Frontal cortex (tissue), 4 donors: ENCODE measurements around the gene CPHXL2. TPM values are rescaled to one million over a fixed set of nuclear protein-coding genes. Genes with fewer than 3 reads are reported as not detected.

Experiments used
- DNase-seq, 2 donors: peaks; one replicate each; pipeline ENCODE4 v3.0.0; 2012; ENCODE audit warnings: low spot score in 2 of 2
- FAIRE-seq: peaks from 2 replicates; lab custom pipeline; 2012; peaks lifted over from hg19 to GRCh38; lab: Jason Lieb, UNC
- total RNA-seq: library from RNA; depleted of rRNA; stranded (reverse); fragments of >200 nt; gene quantifications from one replicate; pipeline ENCODE4 v1.2.3, GENCODE V29; 2014
- donor health status: control.
- donor health status: control.
- donor health status: control.

CPHXL2 gene
- total RNA-seq = not detected

DNA sequence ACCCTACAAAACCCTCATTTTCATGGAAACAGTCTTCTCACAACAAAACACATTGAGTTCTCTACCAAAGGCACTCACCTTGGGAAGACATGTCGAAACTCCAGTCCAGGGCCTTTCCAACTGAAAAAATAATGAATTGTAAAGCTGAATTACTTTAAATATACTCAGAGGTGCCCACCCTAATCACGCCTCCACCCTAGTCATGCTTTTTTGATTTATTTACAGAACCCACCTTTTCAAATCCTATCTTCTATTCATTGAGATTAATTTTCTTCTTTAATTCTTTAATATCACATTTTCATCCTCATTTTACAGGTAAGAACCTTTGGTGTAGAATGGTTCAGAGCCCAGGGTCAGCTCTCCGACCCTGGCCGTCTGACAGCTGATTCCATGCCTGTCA lies at the start of gene CPHXL2:
Gene CPHXL2, minus strand, starts transcription at position 101 of the 400 bp plus-strand sequence. Its CDS starts 10 bp downstream, at position 91.
- DNase-seq (no peak), FAIRE-seq (no peak)

DNA sequence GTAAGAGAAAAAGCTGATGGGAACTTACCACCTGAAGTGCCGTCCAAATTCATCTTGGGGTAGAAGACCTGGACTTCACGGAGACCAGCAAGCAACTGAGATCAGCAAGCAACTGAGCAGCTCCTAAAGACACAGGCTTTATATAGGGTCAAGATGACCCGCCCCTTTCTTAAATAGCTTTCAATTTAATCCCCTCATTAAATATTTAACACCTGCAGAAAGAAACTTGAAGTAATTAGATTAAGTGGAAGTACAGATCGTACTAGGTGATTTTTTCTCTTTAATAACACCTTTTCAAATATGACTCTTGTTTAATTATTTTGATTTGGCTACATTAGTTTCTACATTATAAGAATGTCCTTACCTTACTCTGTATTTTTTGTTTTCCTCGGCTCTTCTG lies 49.6 kb upstream of the CPHXL2 start, which contains the start of gene CPHXL:
Gene CPHXL, minus strand, starts transcription at position 101 of the 400 bp plus-strand sequence. Its CDS starts 48 bp downstream, at position 53.
- FAIRE-seq = no peak

DNA sequence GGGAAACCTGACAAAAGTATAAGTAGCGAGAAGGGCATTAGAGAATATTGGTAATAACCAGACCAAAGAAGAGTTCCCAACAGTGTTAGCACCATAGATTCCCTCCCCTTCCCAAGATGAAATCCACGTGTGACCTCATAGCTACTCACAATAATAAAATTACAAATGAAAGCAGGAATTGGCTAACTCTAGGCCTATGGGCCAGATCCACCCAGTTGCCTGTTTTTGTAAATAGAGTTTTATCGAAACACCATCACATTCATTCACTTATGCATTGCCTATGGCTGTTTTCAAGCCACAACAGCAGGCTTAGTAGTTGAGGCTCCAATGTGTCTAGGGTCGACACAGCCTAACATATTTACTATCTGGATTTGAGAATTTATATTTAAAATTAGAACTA lies 41.6 kb upstream of the CPHXL2 start:
- DNase-seq = no peak
- FAIRE-seq = no peak

More for the DNA sequence above, 49.6 kb upstream of the CPHXL2 start, which contains the start of gene CPHXL:
- no peak for DNase-seq

DNA sequence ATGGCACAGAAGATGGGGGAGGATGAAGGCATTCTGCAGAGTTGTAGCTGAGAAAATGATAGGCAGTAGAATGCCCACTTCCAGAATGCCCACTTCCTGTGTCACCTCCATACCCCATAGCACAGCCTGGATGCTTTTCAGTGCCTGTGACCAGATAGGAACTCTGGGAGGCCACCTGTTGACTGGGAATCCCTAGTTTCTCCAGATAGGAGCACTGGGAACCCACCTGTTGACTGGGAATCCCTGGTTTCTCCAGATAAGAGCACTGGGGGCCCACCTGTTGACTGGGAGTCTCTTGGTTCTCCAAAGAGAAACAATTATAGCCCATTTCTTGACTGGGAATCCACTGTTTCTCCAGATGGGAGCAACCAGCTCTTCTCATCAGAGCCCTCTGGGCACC lies 37.9 kb upstream of the CPHXL2 start:
- no peak for DNase-seq
- FAIRE-seq = no peak

DNA sequence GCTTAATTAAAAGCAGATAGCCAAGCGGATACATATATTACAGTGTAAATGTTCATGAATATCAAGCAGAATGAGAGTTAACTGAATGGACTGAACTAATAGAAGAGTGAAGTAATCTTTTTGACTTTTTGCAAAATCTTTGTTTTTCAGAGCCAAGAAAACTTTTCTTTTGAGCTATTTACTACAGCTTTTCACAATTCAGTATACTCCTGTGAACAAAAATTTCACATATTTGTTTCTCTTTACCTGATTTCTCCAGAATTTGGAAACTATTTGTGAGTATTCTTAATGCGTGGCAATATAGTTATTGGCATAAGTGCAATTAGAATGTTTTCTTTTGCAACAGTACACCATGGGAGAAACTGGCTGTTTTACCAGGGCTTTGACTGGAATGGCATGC lies 33.5 kb upstream of the CPHXL2 start:
- FAIRE-seq (no peak), DNase-seq (no peak)

DNA sequence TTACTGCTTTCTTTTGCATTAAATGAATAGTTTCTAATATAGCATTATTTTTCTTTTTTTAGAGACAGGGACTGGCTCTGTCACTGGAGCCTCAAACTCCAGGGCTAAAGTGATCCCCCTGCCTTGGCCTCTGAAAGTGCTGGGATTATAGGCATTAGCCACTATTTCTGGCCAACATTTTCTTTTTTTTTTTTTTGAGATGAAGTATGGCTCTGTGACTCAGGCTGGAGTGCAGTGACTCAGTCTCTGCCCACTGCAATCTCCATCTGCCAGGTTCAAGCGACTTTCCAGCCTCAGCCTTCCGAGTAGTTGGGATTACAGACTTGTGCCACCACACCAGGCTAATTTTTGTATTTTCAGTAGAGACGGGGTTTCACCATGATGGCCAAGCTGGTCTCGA lies 26.5 kb upstream of the CPHXL2 start:
- no peak for DNase-seq
- no peak for FAIRE-seq

DNA sequence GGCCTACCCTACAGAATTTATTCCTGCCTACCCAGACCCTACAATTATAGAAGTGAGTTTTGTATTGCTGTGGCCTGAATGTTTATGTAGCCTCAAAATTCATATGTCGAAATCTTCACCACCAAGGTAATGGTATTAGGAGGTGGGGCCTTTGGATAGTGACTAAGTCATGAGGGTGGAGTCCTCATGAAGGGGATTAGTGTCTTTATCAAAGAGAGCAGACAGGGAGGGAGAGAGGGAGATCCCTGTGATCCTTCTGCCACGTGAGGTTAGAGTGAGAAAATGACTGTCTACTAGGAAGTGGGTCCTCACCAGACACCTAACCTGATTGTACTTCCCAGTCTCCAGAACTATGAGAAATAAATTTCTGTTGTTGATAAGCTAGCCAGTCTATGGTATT lies 25.4 kb upstream of the CPHXL2 start:
- FAIRE-seq = no peak
- DNase-seq = no peak

DNA sequence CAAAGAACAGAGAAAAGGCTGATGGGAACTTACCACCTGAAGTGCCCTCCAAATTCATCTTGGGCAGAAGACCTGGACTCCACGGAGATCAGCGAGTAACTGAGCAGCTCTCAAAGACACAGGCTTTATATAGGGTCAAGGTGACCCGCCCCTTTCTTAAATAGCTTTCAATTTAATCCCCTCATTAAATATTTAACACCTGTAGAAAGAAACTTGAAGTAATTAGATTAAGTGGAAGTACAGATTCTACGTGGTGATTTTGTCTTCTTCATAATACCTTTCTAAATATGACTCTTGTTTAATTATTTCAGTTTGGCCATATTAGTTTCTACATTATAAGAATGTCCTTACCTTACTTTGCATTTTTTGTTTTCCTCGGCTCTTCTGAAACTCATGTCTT lies 24.6 kb upstream of the CPHXL2 start, which contains the start of gene DUXB:
Gene DUXB, minus strand, starts transcription at position 101 of the 400 bp plus-strand sequence. Its CDS starts 43 bp downstream, at position 58.
- DNase-seq (no peak), FAIRE-seq (no peak)

DNA sequence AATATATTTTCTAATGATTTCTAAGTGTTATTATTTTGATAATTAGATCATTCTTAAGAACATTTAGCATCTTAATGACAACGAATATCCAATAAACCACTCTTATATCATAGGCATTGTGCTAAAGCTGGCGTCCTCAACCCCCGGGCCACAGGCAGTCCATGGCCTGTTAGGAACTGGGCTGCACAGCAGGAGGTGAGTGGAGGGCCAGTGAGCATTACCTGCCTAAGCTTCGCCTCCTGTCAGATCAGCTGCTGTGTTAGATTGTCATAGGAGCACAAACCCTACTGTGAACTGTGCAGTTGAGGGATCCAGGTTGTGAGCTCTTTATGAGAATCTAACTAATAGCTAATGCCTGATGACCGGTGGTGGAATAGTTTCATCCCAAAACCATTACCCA lies 20.8 kb upstream of the CPHXL2 start:
- DNase-seq (no peak), FAIRE-seq (no peak)

DNA sequence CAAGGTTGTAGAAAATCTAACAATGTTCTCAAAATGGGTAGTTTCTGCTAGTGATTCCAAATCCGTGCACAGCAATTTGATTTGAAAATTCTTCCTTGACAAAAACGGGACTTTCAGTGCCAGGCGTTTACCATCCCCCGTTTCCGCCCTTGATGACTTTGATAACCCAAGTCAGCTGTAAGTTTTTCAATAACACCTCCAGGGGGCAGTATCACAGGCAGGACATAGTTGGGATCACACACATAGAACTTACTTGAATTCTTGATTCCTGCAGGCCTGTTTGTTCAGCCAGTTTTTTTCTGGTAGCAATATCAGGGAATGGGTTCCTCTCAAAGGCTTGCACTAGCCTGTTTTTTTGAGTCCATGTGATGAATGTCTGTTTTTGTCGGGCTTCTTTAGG lies 18.9 kb upstream of the CPHXL2 start:
- no peak for DNase-seq
- FAIRE-seq = no peak

DNA sequence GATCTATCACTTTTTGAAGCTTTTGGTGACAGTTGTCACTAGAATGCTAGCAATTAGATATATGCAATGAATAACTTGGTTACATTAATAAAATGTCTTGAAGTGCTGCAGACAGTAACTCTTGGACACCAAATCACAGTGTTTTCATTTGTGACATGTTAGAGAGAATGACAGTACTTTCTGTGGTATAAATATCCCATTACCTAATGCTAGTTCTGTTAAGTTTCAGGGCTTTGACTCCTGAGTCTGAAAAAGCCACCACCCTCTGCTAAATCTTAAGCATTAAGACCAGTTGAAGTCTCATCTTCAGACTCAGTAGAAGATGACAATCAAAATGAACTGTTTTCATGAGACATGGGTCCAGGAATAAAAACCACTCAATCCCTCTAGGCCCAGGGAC lies 10.6 kb upstream of the CPHXL2 start:
- FAIRE-seq = no peak

DNA sequence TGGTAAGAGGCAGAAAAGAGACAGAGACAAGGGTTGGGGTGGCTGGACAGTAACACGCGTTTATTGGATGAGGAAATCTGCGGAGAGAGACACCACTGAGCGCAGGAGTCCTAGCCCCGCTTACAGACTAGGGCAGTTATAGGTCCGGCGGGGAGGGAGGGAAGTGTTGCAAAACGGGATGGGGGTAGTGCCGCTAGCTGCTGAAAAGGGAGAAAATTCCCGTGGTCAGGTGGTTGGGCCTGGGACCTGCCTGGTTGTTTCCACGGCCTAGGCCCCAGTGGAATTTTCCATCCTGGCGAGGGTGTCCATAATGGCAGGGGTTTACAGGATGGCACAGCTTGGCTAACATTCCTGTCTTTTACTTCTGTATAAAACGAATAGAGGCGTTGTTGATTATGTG lies 5.5 kb upstream of the CPHXL2 start:
- DNase-seq (no peak), FAIRE-seq (no peak)

More for the DNA sequence above, 10.6 kb upstream of the CPHXL2 start:
- DNase-seq = no peak

DNA sequence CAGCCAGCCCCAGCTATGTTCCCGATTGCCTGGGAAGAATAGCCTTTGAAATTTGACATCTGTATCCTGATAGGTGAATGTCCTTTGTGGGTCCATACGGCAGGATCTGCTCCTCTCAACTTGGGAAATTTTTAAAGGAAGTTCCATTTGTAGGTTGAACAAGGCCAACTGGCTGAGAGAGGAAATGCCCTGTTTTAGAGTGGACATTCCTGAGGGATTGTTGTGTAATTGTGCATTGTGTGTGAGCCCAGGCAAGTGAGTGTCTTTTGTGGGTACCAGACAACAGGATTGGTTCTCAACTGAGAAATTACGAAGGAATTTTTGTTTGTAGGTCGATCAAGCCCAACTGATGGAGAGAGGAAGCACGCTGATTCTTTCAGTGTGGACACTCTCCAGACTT lies 2.6 kb upstream of the CPHXL2 start:
- DNase-seq (no peak), FAIRE-seq (no peak)

DNA sequence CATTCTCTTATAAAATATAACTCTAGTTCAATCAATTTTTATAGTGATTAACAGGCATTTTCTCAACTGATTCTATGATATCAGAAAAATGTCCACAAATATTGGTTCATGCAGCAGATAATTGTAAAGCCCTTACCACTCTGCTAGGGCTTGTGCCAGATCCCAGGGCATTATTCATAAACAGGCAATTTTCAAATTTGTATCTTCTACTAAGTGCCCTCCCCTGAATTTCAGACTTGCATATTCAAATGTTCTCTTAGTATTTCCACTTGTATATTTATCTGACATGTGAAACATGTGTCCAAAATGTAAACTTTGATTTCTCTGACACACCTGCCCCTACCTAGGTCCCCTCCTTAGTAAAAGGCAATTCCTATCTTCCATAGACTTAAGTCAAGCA lies 9.3 kb downstream of the CPHXL2 start:
- DNase-seq (no peak), FAIRE-seq (no peak)

DNA sequence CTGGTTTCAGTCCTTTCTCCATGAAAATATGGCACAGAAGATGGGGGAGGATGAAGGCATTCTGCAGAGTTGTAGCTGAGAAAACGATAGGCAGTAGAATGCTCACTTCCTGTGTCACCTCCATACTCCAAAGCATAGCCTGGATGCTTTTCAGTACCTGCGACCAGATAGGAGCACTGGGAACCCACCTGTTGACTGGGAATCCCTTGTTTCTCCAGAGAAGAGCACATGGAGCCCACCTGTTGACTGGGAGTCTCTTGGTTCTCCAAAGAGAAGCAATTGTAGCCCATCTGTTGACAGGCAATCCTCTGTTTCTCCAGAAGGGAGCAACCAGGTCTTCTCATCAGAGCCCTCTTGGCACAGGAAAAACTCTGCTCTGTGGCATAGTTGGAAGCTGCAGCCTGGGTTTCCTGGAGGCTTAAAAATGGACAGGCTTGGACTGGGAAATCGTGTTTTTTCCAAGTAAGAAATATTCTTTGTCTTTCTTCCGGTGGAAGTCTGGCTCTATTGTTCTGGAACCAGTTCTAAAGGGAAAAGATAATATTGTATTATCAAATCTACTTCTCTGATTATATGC lies 16.0 kb downstream of the CPHXL2 start:
- FAIRE-seq = no peak
- DNase-seq = no peak

DNA sequence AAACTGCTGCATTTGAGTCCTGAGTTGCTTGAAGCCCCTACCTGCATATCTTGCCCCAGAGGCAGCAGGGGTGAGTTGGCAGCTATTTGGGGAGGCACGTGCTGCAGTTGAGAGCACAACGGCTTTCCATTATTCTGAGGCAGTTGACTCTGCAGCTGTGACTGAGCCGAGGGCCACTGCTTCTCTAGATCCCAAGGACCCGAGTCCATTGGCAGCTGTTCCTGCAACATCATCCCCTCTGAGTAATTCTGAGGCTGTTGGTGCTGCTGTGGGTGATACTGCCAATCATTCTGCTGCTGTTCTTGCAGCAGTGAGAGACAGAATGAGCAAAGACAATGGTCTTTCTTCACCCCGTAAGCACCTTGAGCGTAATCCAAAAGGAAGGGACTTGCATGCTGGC lies 16.5 kb downstream of the CPHXL2 start:
- no peak for DNase-seq
- no peak for FAIRE-seq

DNA sequence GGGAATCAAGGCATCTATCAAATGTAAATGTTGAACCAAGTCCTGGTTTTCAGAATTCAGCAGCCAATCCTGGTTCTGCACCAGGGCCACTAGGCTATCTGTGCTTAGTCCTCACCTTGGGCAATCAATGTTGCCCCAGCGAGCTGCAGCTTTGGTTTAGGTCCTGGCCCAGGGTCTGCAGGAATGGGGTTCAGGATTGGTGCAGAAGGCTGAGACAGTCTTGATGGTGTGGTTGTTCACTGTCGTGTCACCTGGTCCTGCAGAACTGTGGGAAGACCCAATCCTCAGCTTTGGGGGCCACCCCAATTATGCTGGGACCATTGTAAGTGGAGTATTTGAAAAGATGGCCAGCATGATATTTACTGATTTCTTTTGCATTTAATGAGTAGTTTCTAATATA lies 18.6 kb downstream of the CPHXL2 start:
- DNase-seq = no peak
- FAIRE-seq = no peak

DNA sequence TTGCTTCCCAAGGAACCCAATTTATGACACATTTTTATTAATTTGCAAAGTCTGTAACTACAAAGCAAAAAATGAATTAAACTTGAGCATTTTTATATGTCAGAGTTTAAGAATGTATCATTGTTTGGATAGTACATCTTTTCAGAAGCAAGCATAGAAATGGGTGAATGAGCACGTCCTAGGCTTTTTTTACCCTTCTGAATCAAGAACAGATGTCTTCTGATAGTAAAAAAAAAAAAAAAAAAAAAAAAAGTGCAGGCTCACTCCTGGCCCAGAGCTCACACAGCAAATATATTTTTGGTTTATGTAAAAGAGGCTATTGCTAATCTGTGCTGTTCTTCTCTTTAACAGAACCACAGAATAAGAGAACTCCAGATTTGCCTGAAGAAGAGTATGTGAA lies 22.9 kb downstream of the CPHXL2 start:
- no peak for DNase-seq
- FAIRE-seq = no peak

DNA sequence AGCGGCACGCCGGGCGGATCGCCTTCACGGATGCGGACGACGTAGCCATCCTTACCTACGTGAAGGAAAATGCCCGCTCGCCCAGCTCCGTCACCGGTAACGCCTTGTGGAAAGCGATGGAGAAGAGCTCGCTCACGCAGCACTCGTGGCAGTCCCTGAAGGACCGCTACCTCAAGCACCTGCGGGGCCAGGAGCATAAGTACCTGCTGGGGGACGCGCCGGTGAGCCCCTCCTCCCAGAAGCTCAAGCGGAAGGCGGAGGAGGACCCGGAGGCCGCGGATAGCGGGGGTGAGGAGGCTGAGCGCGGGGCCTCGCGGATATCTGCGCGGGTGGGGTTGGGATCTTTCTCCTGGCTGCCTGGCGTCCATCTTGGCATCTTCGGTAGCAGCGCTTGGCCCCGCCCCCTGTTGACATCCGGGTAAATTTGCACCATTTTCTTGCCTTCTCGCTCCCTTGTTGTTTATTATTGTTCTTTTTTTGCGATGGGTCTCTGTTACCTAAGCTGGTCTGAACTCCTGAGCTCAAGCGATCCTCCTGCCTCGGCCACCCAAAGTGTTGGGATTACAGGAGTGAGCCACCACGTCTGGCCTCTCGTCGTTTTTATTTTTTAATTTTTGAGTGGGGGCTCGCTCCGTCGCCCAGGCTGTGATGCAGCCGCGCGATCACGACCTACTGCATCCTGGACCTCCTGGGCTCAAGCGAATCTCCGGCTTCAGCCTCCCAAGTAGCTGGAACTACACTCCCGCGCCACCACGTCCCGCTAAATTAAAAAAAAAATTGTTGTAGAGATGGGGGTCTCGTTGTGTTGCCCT lies 28.3 kb downstream of the CPHXL2 start:
- peak; percentile 65 to 72 for DNase-seq
- no peak for FAIRE-seq

DNA sequence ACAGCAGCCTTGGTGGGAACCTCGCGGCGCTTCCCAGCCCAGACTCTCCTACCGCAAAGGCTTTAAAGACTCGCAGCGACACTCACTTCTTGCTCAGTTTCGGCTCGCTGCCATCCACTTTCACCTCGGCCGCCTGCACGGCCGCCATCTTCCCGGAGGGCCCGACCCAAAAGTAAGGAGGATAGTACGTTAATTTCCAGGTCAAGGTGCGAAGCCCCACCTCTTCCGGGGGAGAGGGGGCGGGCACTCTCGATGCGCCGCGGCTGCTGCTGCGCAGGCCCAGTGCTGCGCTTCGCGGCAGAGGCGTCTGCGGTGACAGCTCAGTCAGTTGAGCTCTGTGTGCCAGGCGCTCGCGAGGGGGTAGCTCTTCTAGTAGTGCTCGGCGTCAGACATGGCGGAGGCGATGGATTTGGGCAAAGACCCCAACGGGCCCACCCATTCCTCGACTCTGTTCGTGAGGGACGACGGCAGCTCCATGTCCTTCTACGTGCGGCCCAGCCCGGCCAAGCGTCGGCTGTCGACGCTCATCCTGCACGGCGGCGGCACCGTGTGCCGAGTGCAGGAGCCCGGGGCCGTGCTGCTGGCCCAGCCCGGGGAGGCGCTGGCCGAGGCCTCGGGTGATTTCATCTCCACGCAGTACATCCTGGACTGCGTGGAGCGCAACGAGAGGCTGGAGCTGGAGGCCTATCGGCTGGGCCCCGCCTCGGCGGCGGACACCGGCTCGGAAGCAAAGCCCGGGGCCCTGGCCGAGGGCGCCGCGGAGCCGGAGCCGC lies 29.1 kb downstream of the CPHXL2 start, which contains the start of the genes KARS1 and TERF2IP:
Gene KARS1, minus strand, starts transcription at position 174 of the 773 bp plus-strand sequence. Its CDS starts 26 bp downstream, at position 148.
Gene TERF2IP, plus strand, starts transcription at position 282 of the 773 bp plus-strand sequence. Its CDS starts 110 bp downstream, at position 392.
- DNase-seq (peak; percentile 87 to 94), FAIRE-seq (no peak)
